Spleen (tissue), 7 donors: Measurements from ENCODE around the gene YTHDF1.

Source experiments
- POLR2A ChIP-seq, 3 donors: fragments of 450-650 bp; IDR thresholded peaks; one replicate each; pipeline ENCODE4 v1.5.1; 2017; ENCODE audit warnings: antibody characterized with exemption in 3 of 3, mild to moderate bottlenecking in 1 of 3
- POLR2AphosphoS5 ChIP-seq, 3 donors: sonication (generic); formaldehyde crosslinking; IDR thresholded peaks; one replicate each; pipeline ENCODE4 v1.5.1; 2017; ENCODE audit warnings: antibody characterized with exemption in 3 of 3
- TF ChIP-seq, protein P1 (sequence below), 11 experiments: fragments of 200-600 bp in 7 of 11; fragments of 450-650 bp in 4 of 11; sonication (generic) in 4 of 11; IDR thresholded peaks in 8 of 11; conservative IDR thresholded peaks in 3 of 11; 1 replicate in 7 of 11; 2 replicates in 4 of 11; pipeline versions ENCODE4 v1.4.0 to v1.8.0; 2016 to 2021; ENCODE audit warnings: antibody characterized with exemption in 11 of 11, inconsistent platforms in 4 of 11, mild to moderate bottlenecking in 1 of 11
- donor health status: DM: no; HTN: no; CAD: no; lungs with moderate emphysema.
- donor health status: DM: no; HTN: no; CAD: no.
- donor health status: DM: no; HTN: no; CAD: no.

- TF ChIP-seq, protein P1, sequence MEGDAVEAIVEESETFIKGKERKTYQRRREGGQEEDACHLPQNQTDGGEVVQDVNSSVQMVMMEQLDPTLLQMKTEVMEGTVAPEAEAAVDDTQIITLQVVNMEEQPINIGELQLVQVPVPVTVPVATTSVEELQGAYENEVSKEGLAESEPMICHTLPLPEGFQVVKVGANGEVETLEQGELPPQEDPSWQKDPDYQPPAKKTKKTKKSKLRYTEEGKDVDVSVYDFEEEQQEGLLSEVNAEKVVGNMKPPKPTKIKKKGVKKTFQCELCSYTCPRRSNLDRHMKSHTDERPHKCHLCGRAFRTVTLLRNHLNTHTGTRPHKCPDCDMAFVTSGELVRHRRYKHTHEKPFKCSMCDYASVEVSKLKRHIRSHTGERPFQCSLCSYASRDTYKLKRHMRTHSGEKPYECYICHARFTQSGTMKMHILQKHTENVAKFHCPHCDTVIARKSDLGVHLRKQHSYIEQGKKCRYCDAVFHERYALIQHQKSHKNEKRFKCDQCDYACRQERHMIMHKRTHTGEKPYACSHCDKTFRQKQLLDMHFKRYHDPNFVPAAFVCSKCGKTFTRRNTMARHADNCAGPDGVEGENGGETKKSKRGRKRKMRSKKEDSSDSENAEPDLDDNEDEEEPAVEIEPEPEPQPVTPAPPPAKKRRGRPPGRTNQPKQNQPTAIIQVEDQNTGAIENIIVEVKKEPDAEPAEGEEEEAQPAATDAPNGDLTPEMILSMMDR (IDR thresholded peaks at IDR 0.05 in 8 of 11, conservative IDR thresholded peaks at IDR 0.05 in 3 of 11): no peak
- TF ChIP-seq POLR2A (IDR thresholded peaks at IDR 0.05): no peak
- no peak for TF ChIP-seq POLR2AphosphoS5 (IDR thresholded peaks at IDR 0.05)
Measured at GRCh38 chr20:63185215-63185796, 30.6 kb downstream of the YTHDF1 start.
